Measurements from ENCODE around the gene SLC10A7. TPM values are rescaled to one million over a fixed set of nuclear protein-coding genes. Genes with fewer than 3 reads are reported as not detected.

Gene SLC10A7
- total and polyA plus RNA-seq, 2 donors (not counting 1 experiment from before 2014, with no cell fraction given) = 7.4 to 12.6 TPM

- Histone ChIP-seq H3K4me2 (ENCODE audit: extremely low read depth, insufficient read depth, low read length) (no peak overlapping the region), H3K4me3 (replicated peaks in 1 of 4; ENCODE audit: control extremely low read depth in 1 of 4, insufficient read depth in 1 of 4, low read depth in 3 of 4, low read length in 4 of 4) (no peak overlapping the region), H3K79me2 (ENCODE audit: control insufficient read depth, insufficient read depth, low read length) (no peaks in the 10 kb centered on the region), H2AFZ (ENCODE audit: low read length) (no peak overlapping the region), H4K20me1 (ENCODE audit: control insufficient read depth, extremely low read depth, insufficient read depth, low read length) (no peaks in the 10 kb centered on the region), H3K4me1 (ENCODE audit: control insufficient read depth, extremely low read depth, insufficient read depth, low read length) (no peaks in the 10 kb centered on the region), H3K9me3 (ENCODE audit: control insufficient read depth, insufficient read depth, low read depth, low read length) (no peaks in the 10 kb centered on the region), H3K36me3 (ENCODE audit: control insufficient read depth, insufficient read depth, low read length) (no peaks in the 10 kb centered on the region), H3K27ac (ENCODE audit: insufficient read depth, low read length) (no peak overlapping the region), H3K27me3 (ENCODE audit: control insufficient read depth, insufficient read depth, low read length) (no peaks in the 10 kb centered on the region), H3K9ac (ENCODE audit: insufficient read depth, low read length) (no peak overlapping the region)
- TF ChIP-seq CTCF (conservative IDR thresholded peaks at IDR 0.05 in 1 of 2, IDR thresholded peaks at IDR 0.05 in 1 of 2; ENCODE audit: low read depth in 1 of 2, low read length in 2 of 2) (no peak), EZH2 (IDR thresholded peaks at IDR 0.05; ENCODE audit: low read length, missing control alignments) (no peak)
- no peak for DNase-seq (ENCODE audit: low read depth in 2 of 2)
Measured at GRCh38 chr4:146235654-146236177, 286.0 kb downstream of the SLC10A7 start.

- DNase-seq (ENCODE audit: low read depth in 2 of 2) = no peak
- no peak overlapping the region for H3K4me2 ChIP-seq (ENCODE audit: extremely low read depth, insufficient read depth, low read length)
- H3K27me3 ChIP-seq (ENCODE audit: control insufficient read depth, insufficient read depth, low read length) = no peaks in the 10 kb centered on the region
- H2AFZ ChIP-seq (ENCODE audit: low read length) = no peak overlapping the region
- no peaks in the 10 kb centered on the region for H4K20me1 ChIP-seq (ENCODE audit: control insufficient read depth, extremely low read depth, insufficient read depth, low read length)
- H3K27ac ChIP-seq (ENCODE audit: insufficient read depth, low read length) = no peak overlapping the region
- H3K36me3 ChIP-seq (ENCODE audit: control insufficient read depth, insufficient read depth, low read length) = no peaks in the 10 kb centered on the region
- H3K79me2 ChIP-seq (ENCODE audit: control insufficient read depth, insufficient read depth, low read length) = no peaks in the 10 kb centered on the region
- no peaks in the 10 kb centered on the region for H3K9me3 ChIP-seq (ENCODE audit: control insufficient read depth, insufficient read depth, low read depth, low read length)
- no peak overlapping the region for H3K4me3 ChIP-seq (replicated peaks in 1 of 4; ENCODE audit: control extremely low read depth in 1 of 4, insufficient read depth in 1 of 4, low read depth in 3 of 4, low read length in 4 of 4)
- no peaks in the 10 kb centered on the region for H3K4me1 ChIP-seq (ENCODE audit: control insufficient read depth, extremely low read depth, insufficient read depth, low read length)
- H3K9ac ChIP-seq (ENCODE audit: insufficient read depth, low read length) = no peak overlapping the region
- no peak for TF ChIP-seq CTCF (conservative IDR thresholded peaks at IDR 0.05 in 1 of 2, IDR thresholded peaks at IDR 0.05 in 1 of 2; ENCODE audit: low read depth in 1 of 2, low read length in 2 of 2)
- no peak for TF ChIP-seq EZH2 (IDR thresholded peaks at IDR 0.05; ENCODE audit: low read length, missing control alignments)
Measured at GRCh38 chr4:146232131-146232722, 289.5 kb downstream of the SLC10A7 start.

- no peak for DNase-seq (ENCODE audit: low read depth in 2 of 2)
- H4K20me1 ChIP-seq (ENCODE audit: control insufficient read depth, extremely low read depth, insufficient read depth, low read length) = no peaks in the 10 kb centered on the region
- no peaks in the 10 kb centered on the region for H3K9me3 ChIP-seq (ENCODE audit: control insufficient read depth, insufficient read depth, low read depth, low read length)
- H3K4me1 ChIP-seq (ENCODE audit: control insufficient read depth, extremely low read depth, insufficient read depth, low read length) = no peaks in the 10 kb centered on the region
- no peaks in the 10 kb centered on the region for H3K36me3 ChIP-seq (ENCODE audit: control insufficient read depth, insufficient read depth, low read length)
- no peaks in the 10 kb centered on the region for H3K27me3 ChIP-seq (ENCODE audit: control insufficient read depth, insufficient read depth, low read length)
- H3K27ac ChIP-seq (ENCODE audit: insufficient read depth, low read length) = no peak overlapping the region
- no peak for TF ChIP-seq CTCF (conservative IDR thresholded peaks at IDR 0.05 in 1 of 2, IDR thresholded peaks at IDR 0.05 in 1 of 2; ENCODE audit: low read depth in 1 of 2, low read length in 2 of 2)
- no peak for TF ChIP-seq EZH2 (IDR thresholded peaks at IDR 0.05; ENCODE audit: low read length, missing control alignments)
- no peak overlapping the region for H3K4me2 ChIP-seq (ENCODE audit: extremely low read depth, insufficient read depth, low read length)
- no peak overlapping the region for H3K4me3 ChIP-seq (replicated peaks in 1 of 4; ENCODE audit: control extremely low read depth in 1 of 4, insufficient read depth in 1 of 4, low read depth in 3 of 4, low read length in 4 of 4)
- no peak overlapping the region for H2AFZ ChIP-seq (ENCODE audit: low read length)
- no peaks in the 10 kb centered on the region for H3K79me2 ChIP-seq (ENCODE audit: control insufficient read depth, insufficient read depth, low read length)
- no peak overlapping the region for H3K9ac ChIP-seq (ENCODE audit: insufficient read depth, low read length)
Measured at GRCh38 chr4:146229406-146229805, 292.3 kb downstream of the SLC10A7 start.
